Measurements from ENCODE around the gene SYT5.

SYT5 gene

DNA sequence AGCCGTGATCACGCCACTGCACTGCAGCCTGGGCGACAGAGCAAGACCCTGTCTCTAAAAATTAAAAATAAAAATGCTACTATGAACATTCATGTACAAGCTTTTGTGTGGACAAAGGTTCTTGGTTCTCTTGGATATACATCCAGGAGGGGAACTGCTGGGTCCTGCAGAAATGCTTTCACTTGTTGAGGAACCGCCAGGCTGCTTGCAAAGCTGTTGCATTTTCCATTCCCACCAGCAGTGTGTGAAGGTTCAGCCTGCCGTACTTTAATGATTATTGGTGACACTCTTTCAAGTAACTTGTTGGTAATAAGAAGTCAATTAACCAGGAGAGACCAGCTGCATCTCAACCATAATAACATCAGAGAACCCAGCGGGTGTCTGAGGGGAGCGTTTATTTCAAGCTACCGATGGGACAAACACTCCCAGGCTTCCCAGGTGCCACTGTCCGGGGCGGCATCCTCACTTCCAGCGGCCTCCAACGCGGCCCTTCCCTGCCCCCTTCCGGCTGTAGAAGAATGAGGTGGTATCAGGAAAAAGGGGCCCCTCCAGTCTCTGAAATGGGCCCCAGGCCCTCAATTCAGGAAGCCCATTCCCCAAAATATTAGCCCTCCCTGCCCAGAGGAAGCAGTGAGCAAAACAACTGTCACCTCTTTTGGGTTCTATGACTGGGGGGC, 47.5 kb downstream of the SYT5 start:
- no peak overlapping the region for H3K27ac Mint-ChIP-seq
- H3K36me3 Mint-ChIP-seq, result no peaks in the 10 kb centered on the region
- peaks cover 2% of the 10 kb centered on the region for H3K4me1 Mint-ChIP-seq
- H3K4me3 Mint-ChIP-seq, result no peak overlapping the region
- peak; percentile 45 for DNase-seq
- H3K27me3 Mint-ChIP-seq, result peaks cover 76% of the 10 kb centered on the region
- H3K9me3 Mint-ChIP-seq, result no peaks in the 10 kb centered on the region
- CTCF ChIA-PET, result interaction anchor here (0.7 to 1.2 kb wide), 6 partner anchors 42 to 479 kb away, joined by 3 to 10 read pairs (median 3); no protein-coding TSS in a partner anchor

DNA sequence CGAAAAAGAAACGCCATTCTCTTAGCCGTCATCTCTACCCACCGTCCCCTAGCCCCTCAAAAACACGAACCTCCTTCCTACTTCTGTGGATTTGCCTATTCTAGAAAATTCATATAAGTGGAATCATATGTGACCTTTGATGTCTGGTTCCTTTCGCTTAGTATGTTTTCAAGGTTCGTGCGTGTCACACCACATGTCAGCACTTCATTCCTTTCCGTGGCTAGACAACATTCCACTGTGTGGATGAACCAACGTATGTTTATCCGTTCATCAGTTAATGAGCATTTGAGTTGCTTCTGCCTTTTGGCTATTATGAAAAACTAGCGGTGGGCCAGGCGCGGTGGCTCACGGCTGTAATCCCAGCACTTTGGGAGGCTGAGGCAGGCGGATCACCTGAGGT, 48.7 kb downstream of the SYT5 start:
- peaks cover 2% of the 10 kb centered on the region for H3K4me1 Mint-ChIP-seq
- H3K27ac Mint-ChIP-seq, result no peak overlapping the region
- no peaks in the 10 kb centered on the region for H3K9me3 Mint-ChIP-seq
- peaks cover 73% of the 10 kb centered on the region for H3K27me3 Mint-ChIP-seq
- H3K4me3 Mint-ChIP-seq, result no peak overlapping the region
- no peaks in the 10 kb centered on the region for H3K36me3 Mint-ChIP-seq
- no peak for DNase-seq
- CTCF ChIA-PET, result no interaction called here

Measured in activated naive CD4-positive, alpha-beta T cell treated with anti-CD3 and anti-CD28 coated beads, Interleukin-2, amount 10 ng/mL, durations not matched to agents 7 days and 5 days (primary cell).